NCI-H2029 treated with DMSO at 0.1 percent for 48 hours (cell line): ENCODE data around the gene ARHGDIA.

Experiments
- DNase-seq: peaks from one replicate; lab custom pipeline; 2025; lab: John Stamatoyannopoulos, UW

Gene ARHGDIA

DNA sequence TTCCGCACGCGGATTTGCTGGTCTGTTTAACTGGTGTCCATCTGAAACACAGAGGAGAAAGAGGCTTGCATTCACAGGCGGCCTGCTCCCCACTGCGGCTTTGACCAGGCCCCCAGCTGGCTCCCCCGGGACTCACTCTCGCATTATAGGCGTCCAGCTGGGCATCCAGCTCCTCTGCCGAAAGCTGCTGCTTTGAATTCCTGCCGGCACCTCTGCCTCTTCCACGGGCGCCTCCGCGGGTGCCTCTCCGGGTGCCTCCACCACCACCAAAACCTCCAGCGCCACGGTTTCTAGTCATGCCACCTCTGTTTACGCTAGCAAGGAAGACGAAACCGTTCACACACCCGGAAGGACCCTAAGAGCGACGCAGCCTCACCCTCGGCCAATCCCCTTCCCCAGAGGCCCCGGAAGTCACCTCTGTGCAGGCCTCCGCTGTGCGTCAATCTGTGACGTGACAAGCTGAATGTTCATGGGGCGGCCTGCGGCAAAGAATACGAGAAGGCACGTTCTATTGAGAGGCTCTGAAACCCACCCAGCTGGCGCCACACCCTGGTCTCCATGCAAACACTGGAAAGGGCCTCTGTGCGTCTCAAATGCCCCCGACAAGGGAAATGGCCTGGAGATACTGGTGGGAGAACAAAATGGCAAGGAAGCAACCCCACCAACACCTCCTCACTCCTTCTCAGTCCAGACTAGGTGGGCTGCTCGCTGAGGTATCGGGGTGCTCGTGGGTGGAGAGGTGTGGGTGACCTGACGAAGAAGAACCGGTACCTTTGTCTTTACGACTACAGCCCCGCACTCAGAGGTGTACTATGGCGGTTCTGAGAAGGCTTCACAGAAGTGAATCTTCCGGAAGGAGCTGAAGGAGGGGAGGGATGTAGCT is 17.2 kb upstream of the ARHGDIA start:
- no peak for DNase-seq

DNA sequence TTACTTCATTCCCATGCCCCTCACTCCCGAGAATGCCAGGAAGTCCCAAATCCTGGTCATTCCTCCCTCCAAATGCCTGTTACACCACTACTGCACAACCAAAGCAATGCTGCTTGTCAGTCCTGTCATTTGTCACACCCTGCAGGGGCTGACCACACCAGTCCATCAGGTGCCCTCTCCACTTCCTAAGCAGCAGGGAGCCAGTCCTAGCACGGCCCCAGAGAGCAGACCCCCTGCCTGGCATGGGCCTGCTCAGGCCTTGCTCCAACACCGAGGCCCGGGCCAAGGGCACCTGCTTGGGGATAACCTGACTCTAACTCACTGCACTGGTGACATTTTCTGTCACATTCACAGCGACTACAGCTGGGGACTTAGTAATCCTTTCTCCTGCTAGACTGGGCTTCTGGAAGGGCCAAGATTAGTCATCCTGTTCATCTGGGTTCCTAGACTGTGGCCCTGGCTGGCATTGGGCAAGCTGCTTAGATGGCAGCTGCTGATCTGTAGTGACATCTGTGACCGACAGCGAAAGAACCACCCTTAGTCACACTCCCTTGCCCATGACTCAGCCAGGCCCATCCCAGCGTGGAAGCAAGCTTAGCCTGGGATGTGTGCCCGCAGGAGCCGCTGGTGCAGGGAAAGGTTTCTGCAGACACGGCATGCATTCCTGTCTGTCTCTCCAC is 14.9 kb upstream of the ARHGDIA start:
- DNase-seq, result no peak

DNA sequence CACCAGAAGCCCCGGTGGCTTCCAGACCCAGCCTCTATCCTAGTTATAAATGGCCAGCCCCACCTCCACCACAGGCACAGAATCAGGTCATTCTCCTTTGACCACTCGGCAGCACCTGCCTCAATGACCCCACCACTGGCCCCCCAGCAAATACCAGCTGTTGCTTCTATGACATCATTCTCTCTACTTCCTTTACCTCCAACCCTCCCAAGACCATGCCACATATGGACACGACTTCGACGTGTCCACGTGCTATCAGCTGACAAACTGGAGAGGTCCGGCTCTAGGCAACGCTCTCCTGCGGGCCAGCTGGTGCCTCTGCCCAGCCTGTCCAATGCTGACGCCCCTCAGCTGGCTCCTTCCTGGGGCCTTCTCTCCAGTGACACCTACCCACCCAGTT is 14.3 kb upstream of the ARHGDIA start:
- no peak for DNase-seq

DNA sequence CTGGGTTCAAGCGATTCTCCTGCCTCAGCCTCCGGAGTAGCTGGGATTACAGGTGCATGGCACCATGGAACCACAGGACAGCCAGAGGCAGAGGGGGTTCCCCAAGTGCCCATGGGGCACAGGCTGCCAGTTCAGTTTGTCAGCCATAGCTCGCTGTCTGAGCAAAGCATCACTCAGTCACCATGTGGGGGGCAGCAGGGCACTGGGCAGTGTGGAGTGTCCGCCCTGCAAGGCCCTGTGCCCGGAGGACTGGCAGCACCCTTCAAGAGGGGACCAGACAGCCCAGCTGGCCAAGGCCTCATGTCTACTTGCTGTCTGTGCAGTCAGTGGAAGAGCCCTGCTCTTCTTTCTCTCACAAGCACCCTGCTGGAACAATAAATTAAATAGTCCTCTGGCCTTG is 13.8 kb upstream of the ARHGDIA start:
- DNase-seq, result no peak

DNA sequence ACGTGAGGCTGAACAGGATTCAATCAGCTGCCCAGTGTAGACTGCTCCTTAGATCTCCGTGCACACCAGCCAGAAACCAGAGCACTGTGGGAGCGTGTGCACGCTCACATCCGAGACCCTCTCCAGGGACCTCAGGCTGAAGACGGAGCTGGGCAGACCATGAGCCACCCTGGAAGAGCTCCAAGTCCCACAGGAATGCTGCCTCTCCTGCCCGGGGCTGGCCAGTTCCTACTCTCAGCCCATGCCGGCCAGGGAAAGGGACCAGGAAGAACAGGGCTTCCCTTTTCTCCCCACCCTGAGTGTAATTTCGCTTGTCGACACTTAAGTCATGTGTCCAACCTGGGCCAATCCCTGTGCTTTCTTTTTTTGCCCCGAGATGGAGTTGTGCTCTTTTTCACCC is 13.4 kb upstream of the ARHGDIA start:
- no peak for DNase-seq

DNA sequence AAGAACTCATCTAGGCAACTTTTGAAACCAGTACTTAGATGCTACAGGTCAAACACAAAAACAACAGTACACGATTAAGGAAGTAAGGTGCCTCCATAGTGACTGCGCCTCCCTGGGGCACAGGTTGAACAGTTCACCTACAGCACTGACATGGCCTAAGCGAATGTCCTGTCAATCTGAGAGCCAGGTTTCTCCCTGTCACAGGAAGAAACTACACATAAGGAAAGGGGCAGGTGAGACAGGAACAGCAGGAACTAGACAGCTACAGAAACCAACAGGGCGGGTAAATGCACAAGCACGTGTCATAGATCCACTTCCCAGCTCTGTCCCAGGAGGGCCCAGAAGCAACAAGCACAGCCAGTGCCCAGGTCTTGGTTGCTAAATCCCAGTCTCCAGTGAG is 8.0 kb upstream of the ARHGDIA start:
- DNase-seq, result no peak

DNA sequence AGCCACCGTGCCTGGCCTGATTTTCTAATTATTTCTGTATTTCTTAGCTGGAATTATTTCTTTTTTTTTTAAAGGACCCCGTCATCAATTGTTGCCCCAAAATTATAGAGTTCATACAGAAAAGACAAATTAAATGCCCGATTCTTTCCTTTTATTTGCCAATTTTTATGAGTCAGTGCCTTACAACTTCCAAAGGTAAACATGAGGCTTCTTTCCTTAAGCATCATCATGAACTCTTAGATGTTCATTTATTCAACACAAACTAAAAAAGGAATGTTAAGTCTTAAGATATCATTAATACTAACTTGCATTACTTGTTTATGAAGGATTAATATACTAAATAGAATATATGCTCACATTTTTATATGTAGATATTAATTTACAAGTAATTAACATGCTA is 7.2 kb upstream of the ARHGDIA start:
- DNase-seq, result no peak

DNA sequence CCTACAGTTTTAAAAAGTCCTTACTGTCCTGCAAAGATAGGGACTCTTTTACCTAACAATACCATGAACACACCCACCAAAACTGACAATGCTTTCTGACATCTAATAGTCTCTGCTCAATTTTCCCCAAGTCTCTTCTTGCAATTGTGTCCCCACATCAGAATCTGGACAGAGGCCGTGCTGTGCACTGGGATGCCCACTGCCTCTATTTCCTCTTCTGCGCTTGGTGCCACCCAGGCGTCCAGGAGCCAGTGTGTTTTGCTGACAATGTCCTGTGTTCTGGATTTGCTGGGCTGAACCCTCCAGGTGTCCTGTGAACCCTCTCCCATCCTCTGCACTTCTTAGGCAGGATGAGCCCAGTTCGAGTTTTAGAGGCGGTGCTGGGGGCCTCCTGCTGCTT is 6.4 kb upstream of the ARHGDIA start:
- no peak for DNase-seq

DNA sequence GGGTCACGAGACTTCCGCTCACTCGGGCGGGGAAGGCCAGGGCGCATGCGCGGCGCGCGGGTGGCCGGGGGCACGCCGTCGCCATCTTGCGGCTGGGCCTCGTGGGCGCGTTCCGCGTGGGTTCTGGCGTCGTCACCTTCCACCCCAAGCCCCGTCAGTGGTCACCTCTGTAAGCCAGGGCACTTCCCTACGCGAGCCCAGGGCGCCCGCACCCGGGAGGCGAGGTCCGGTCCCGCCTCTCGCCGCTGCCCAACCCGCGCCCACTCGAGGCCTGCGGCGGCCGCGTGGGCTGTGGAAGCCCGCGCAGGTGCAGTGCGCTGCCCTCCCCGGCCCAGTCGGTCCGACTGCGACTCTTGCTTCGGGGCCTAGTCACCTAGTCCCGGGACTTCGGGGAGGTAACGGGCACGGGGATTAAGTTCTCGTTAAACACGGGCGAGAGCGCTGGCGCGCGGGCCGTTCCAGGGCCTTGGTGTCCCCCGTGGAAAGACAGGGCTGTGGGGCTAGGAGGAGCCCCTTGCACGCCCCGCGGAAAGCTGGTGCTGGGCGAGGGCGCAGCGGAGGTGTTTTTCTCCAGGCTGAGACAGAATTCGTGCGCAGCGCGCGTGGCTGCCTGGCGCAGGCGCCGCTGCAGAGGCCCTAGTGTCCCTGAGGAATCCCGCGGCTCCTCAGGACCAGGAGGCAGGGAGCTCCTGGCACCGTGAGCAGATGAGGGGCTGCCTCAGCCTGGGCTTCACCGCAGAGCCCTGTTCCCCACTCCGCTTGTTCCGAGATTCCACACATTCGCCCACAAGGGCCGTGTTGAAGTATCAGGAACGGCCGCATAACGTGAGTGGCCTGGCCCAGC is 472 bp upstream of the ARHGDIA start:
- DNase-seq, result no peak

DNA sequence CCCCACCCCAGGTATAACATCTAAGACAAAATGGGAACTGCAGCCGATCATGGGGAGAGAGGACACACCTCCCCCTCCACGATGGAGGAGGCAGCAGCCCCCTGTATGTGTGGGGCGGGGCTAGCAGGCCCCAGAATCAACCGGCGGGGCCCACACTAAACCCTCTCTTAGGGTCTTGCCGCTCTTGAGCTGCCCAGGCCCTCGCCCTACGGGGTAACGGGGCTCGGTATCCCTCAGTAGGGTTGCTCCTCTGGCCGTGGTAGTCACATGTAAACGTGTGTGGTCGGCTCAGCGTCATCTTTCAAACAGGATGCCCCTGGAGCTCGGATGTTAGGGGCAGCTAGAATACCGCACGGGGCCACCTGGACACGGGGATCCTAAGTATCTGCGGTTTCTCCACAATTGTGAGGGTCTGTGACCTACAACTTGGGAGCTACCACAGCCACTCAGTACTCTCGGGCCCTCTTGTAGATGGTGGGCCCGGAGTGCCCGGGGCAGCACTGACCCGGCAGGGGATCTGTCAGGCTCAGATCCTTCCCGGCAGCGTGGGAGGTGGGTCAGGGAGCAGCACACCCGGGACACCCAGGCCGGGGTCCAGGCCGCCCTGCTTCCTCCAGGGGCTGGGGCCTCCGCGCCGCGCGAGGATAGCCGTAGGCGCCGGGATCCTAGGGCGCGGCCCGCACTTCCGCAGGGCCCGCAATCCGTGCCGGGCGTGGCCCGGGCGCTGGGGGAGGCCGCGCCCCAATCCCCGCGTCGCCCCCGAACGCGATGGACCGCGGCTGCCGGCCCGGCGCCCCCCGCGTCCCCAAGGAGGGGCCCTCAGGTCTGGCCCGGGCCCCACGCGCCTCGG is 781 bp downstream of the ARHGDIA start:
- no peak for DNase-seq

DNA sequence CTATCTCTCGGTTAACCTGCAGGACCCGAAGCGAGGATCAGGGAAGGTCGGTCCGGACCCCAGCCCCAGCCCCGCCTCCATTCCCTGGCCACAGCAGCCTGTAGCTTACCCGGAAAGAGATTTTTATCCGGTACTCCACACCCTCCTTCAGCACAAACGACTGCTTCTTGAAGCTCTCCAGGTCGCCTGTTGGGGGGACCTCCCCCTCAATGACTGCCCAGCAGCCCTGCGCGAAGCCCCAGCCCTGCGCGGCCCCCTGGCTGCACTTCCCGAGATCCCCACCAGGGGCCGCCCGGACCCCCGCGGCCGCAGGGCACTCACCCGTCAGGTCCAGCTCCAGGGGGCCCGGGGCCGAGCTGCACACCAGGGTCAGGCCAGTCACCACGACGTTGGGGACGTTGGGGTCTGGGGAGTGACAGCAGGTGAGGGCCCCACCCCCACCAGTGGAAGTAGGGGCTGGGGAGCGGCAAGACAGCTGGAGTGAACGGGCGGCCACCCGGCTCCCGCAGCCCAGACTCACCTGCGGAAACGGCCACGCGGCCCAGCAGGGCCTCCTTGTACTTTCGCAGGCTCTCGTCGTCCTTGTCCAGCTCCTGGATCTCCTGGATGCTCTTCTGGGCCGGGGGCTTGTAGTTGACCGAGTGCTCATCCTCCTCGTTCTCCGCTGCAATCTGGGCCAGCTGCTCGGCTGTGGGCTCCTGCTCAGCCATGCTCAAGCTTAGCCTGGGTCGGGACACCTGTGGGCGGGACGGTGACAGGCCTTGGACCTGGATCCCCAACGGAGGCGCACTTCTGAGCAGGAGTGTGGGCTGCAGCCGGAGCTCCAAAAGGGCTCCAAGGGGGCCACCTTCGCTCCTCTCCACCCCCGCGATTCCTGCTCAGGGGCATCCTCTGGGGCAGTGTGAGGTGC is 1.7 kb downstream of the ARHGDIA start:
- DNase-seq, result no peak

DNA sequence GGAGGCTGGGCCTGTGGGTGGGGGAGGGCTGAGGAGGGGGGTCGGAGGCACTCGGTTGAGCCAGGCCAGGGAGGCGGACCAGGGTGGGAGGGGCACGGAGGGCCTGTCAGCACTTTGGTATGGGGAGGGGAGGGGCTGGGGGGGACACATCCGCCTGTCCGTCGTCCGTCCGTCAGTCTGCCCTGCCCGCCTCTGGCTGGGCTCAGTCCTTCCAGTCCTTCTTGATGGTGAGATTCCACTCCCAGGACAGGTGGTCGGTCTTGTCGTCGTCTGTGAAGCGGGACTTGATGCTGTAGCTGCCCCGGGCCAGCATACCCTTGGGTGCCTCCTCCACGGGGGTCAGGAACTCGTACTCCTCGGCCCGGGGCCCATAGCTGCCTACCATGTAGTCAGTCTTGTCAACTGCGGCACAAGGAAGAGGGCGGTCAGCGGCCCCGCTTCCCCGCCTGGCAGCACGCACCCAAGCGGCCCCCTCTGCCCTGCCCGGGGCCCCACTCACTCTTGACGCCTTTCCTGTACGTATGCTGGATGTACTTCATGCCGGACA is 2.4 kb downstream of the ARHGDIA start:
- no peak for DNase-seq

DNA sequence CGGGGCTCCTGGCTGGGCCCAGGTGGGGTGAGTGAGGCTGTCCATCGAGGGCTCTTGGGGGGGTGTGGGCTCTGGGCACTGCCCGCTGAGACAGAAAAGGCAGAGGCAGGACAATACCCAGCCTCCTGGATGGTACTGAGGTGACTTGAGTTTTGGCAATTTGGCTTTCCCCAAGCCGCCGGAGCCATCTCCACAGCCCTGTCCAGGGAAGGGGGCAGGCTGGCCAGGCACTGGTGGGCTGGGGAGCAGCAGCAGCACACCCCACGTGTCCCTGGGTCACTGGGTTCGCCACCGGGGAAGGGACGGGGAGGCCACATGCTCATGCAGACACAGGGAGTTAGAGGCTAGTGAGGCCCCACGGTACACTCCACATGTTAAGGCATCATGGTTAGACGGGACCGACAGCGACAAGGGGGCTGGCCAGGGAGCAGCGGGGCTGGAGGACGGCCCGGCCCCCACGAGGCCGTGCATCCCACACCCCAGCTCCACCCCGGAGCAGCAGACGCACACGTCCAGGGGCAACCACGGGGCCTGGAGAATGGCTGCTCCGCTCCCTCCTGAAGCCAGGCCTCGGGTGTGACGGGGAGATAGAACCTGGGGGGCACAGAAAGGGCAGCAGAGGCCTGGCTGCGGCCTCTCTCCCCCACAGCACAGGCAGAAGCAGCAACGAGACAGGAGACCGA is 3.0 kb downstream of the ARHGDIA start:
- no peak for DNase-seq

DNA sequence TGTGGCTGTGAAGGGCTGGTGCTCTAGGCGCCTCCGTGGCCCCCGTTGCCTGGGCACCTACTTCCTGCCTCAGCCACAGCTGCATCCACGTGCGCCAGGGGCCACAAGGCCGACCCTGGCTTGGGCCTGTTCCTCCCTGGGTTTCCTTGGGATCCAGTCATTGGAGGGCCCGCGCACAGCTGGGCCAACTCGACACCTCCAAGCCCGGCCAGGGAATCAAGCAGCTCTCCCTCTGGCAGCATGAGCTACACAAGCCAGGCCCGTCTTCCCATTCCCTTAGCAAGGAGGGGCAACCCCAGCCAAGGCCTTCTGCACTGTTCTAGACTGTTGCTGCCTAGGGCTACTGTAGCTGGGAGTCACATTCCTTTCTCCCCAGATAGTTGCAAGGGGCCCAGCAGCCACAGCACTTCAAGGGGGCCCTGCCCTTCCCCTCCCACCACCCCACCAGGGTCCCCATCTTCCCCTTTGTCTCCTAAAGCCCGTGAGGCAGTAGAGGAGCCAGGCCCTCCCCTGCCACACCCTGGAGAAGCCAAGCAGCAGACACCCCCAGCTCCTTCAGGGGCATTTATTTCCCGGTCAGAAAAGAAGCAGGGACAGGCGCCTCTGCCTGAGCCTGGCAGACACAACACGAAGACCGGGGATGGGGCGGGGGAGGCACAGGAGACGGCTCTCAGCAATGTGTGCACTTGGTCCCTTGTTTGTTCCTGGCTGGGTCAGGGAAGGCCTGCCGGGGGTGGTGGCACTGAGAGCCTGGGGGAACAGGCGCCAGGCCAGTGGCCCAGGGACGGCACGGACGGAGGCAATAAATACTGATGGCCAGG is 3.8 kb downstream of the ARHGDIA start:
- no peak for DNase-seq

DNA sequence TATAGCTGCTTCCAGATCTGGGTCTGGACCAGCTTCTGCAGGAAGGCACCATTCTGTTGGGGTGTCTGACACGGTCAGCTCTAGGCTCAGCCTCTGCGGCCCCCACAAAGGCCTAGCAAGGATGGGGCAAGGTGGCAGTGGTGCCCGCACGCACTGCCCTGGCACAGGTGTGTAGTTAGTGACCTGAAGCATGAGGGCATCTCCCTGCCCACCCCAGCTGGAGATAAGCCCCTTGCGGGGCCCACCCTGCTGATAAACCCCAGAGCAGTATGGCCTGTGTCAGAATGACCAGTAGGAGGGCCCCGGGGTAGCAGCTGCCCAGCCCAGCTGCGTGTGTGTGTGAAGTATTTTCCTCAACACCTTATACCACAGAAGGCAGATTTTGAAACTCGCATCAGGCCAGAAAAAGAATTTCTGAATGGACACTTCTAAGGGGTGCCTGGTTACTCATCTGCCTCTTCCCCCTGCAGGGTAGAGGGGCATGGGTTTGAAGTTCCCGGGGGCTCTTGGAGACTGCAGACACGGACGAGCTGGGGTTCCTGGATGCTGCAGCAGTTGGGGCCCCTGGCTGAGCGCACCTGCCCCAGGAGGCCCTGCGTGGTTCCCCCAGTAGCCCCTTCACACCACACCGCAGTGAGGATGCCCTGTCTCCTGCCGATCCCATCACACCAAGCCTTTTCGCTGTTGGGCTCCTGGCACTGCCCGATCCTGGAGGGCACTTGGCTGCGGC is 4.5 kb downstream of the ARHGDIA start:
- DNase-seq, result no peak

DNA sequence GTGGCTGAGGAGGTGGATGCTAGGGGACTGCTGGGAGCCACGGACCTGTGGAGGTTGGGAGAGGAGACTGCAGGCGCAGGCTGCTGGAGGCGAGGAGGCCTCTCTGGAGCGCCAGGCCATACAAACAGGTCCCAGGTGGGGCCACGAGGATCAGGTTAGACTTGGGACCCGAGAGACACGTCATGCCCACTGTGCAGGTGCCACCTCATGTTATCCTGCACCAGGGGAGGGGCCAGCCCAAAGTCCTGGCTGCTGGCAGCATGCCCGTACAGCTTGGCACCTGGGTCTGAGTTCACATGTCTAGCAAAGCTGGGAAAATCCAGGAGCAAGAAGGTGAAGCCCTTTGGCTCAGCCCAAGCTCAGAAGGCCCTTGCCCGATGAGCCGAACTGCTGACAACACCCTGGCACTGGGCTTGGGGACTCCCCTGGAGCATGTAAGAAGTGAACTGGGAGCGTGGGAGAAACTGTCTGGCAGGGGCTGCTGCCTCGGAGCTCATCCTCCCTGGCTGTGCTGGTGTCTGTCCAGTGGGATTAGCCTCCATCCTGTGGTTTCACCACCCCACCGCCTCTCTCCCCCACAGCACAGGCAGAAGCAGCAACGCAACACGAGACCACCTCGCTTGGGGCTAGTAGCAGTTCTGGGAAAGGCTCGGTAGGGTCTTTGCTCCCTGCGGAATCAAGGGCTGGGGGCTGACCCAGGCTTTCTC is 5.3 kb downstream of the ARHGDIA start:
- peak; percentile 34 for DNase-seq

DNA sequence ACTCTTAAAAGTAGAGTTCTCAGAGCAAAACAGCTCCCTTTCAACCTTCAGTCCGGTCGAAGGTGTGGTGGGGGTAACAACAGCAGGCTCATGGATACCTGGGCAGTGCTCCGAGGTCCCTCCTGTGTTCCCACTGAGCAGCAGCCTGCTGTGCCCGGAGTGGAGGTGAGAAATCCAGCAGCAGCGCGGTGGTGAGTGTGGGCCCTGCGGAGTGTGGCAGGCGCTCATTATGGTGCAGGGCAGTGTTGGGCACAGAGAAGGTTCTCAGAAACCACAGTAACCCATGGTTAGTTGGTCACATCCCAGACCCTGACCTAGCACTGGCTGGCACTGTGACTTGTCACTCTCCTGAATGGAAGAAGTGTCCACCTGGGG is 5.8 kb downstream of the ARHGDIA start:
- DNase-seq, result no peak
